ENCODE results near the gene PEAK1.

Gene PEAK1

GRCh38 chr15:77081971-77082370 is 337.9 kb downstream of the PEAK1 start:
- no peak for DNase-seq

- no peak for DNase-seq
Measured at GRCh38 chr15:77076323-77076915, 343.5 kb downstream of the PEAK1 start.

GRCh38 chr15:77075528-77075927 is 344.4 kb downstream of the PEAK1 start:
- no peak for DNase-seq

GRCh38 chr15:77074350-77074749 is 345.6 kb downstream of the PEAK1 start:
- no peak for DNase-seq

GRCh38 chr15:77071305-77072223 is 348.3 kb downstream of the PEAK1 start:
- no peak for DNase-seq

- DNase-seq, result peak; percentile 92
Measured at GRCh38 chr15:77070495-77071304, 349.2 kb downstream of the PEAK1 start, which contains the start of gene TSPAN3. TSPAN3 (minus strand) TSS chr15:77071109; CDS start chr15:77070954, 155 bp downstream.

- DNase-seq, result no peak
Measured at GRCh38 chr15:77070180-77070494, 349.8 kb downstream of the PEAK1 start.

- no peak for DNase-seq
Measured at GRCh38 chr15:77069521-77070121, 350.3 kb downstream of the PEAK1 start.

- DNase-seq, result no peak
Measured at GRCh38 chr15:77068633-77069032, 351.3 kb downstream of the PEAK1 start.

- no peak for DNase-seq
Measured at GRCh38 chr15:77067691-77068367, 352.1 kb downstream of the PEAK1 start.

- no peak for DNase-seq
Measured at GRCh38 chr15:77066971-77067690, 352.8 kb downstream of the PEAK1 start.

GRCh38 chr15:77064539-77065308 is 355.2 kb downstream of the PEAK1 start:
- no peak for DNase-seq

- DNase-seq, result no peak
Measured at GRCh38 chr15:77064063-77064462, 355.8 kb downstream of the PEAK1 start.

- no peak for DNase-seq
Measured at GRCh38 chr15:77063249-77063648, 356.7 kb downstream of the PEAK1 start.

GRCh38 chr15:77060546-77060945 is 359.4 kb downstream of the PEAK1 start:
- peak; percentile 64 for DNase-seq

- peak; percentile 34 for DNase-seq
Measured at GRCh38 chr15:77059786-77060361, 360.0 kb downstream of the PEAK1 start.

GRCh38 chr15:77058468-77058867 is 361.4 kb downstream of the PEAK1 start:
- DNase-seq, result no peak

GRCh38 chr15:77057685-77058084 is 362.2 kb downstream of the PEAK1 start:
- peak; percentile 57 for DNase-seq

- DNase-seq, result peak; percentile 19
Measured at GRCh38 chr15:77057072-77057471, 362.8 kb downstream of the PEAK1 start.

- DNase-seq, result no peak
Measured at GRCh38 chr15:77053709-77054108, 366.2 kb downstream of the PEAK1 start.

GRCh38 chr15:77052556-77052955 is 367.3 kb downstream of the PEAK1 start:
- no peak for DNase-seq

All from fibroblast of upper back skin (primary cell).